Spleen (tissue), 11 donors: ENCODE measurements around the gene LETMD1. TPM values are rescaled to one million over a fixed set of nuclear protein-coding genes. Genes with fewer than 3 reads are reported as not detected.

ENCODE experiments used
- DNase-seq: peaks from one replicate; pipeline ENCODE4 v3.0.0-alpha.2; 2020
- H3K27ac ChIP-seq, 8 donors: fragments of 200-600 bp; sonication (generic) in 7 of 8; 1 replicate in 4 of 8; 2 replicates in 4 of 8; pipeline versions ENCODE4 v1.5.0 to v1.8.0; 2016 to 2021; ENCODE audit warnings: inconsistent platforms in 4 of 8, mild to moderate bottlenecking in 4 of 8, moderate library complexity in 1 of 8
- H3K27me3 ChIP-seq, 7 donors: fragments of 200-600 bp; sonication (generic) in 6 of 7; replicated peaks in 1 of 7; 1 replicate in 4 of 7; 2 replicates in 3 of 7; pipeline versions ENCODE4 v1.5.0 to v1.8.0; 2016 to 2021; ENCODE audit warnings: inconsistent platforms in 3 of 7, mild to moderate bottlenecking in 1 of 7
- H3K36me3 ChIP-seq, 6 donors: fragments of 200-600 bp; sonication (generic) in 5 of 6; 1 replicate in 4 of 6; 2 replicates in 2 of 6; pipeline versions ENCODE4 v1.5.0 to v1.8.0; 2016 to 2021; ENCODE audit warnings: inconsistent platforms in 2 of 6
- H3K4me1 ChIP-seq, 6 donors: fragments of 200-600 bp; sonication (generic) in 5 of 6; 1 replicate in 3 of 6; 2 replicates in 3 of 6; pipeline versions ENCODE4 v1.5.0 to v1.8.0; 2016 to 2021; ENCODE audit warnings: inconsistent platforms in 3 of 6
- H3K4me3 ChIP-seq, 8 donors: fragments of 200-600 bp; sonication (generic) in 7 of 8; 1 replicate in 4 of 8; 2 replicates in 4 of 8; pipeline versions ENCODE4 v1.5.0 to v1.8.0; 2016 to 2021; ENCODE audit warnings: inconsistent platforms in 4 of 8, mild to moderate bottlenecking in 4 of 8, moderate library complexity in 2 of 8
- H3K9me3 ChIP-seq, 8 donors: fragments of 200-600 bp; sonication (generic) in 7 of 8; 1 replicate in 4 of 8; 2 replicates in 4 of 8; pipeline versions ENCODE4 v1.5.0 to v1.8.0; 2016 to 2021; ENCODE audit warnings: inconsistent platforms in 4 of 8
- CTCF ChIP-seq, 11 experiments: fragments of 200-600 bp in 7 of 11; fragments of 450-650 bp in 4 of 11; sonication (generic) in 4 of 11; IDR thresholded peaks in 8 of 11; conservative IDR thresholded peaks in 3 of 11; 1 replicate in 7 of 11; 2 replicates in 4 of 11; pipeline versions ENCODE4 v1.4.0 to v1.8.0; 2016 to 2021; ENCODE audit warnings: antibody characterized with exemption in 11 of 11, inconsistent platforms in 4 of 11, mild to moderate bottlenecking in 1 of 11
- POLR2A ChIP-seq, 3 donors: fragments of 450-650 bp; IDR thresholded peaks; one replicate each; pipeline ENCODE4 v1.5.1; 2017; ENCODE audit warnings: antibody characterized with exemption in 3 of 3, mild to moderate bottlenecking in 1 of 3
- POLR2AphosphoS5 ChIP-seq, 3 donors: sonication (generic); formaldehyde crosslinking; IDR thresholded peaks; one replicate each; pipeline ENCODE4 v1.5.1; 2017; ENCODE audit warnings: antibody characterized with exemption in 3 of 3
- WGBS, 5 donors: extraction: QIAGEN DNeasy Blood & Tissue Kit in 3 of 5; methylation state at CpG; one replicate each; pipeline versions ENCODE4 v1.1.5 to v1.1.7; 2013 to 2018; 5-methylcytosine and 5-hydroxymethylcytosine counted together
- intact Hi-C: fragments of 100-400 bp; cut with DNase I; formaldehyde crosslinking; loops from one replicate; pipeline ENCODE4 v1.15.0; 2023; ENCODE audit warnings: low total_unique reads
- polyA plus RNA-seq, 3 donors: library from polyadenylated mRNA; stranded (reverse); fragments of 200-250 nt; gene quantifications; one replicate each; pipeline ENCODE4 v1.2.1, GENCODE V29; 2013
- total RNA-seq, 7 donors: library from RNA; depleted of rRNA in 3 of 7; stranded (reverse); fragments of >200 nt in 3 of 7; fragmentation: NEBNext Ultra II Directional in 4 of 7; extraction: Animal tissue kit (Norgen Biotek cat#: 25700) in 4 of 7; gene quantifications; one replicate each; pipeline versions ENCODE4 v1.1.0 to v1.2.1, GENCODE V29; 2016 to 2021
- donor health status: healthy with polysubstance abuse.
- donor health status: DM: no; HTN: no; CAD: no; lungs with moderate emphysema.
- donor health status: DM: no; HTN: no; CAD: no.
- donor health status: Bipolar disorder and iron deficiency.
- donor health status: healthy.
- donor health status: DM: no; HTN: no; CAD: no.
- donor health status: DM: yes; HTN: yes; CAD: no.

The LETMD1 gene
- total and polyA plus RNA-seq, 10 donors: 51.4 to 85.2 (median 60.0) TPM

- Histone ChIP-seq H3K36me3 (no peaks in the 10 kb centered on the region), H3K27ac (no peak overlapping the region), H3K4me3 (no peak overlapping the region), H3K4me1 (peaks cover 18 to 38% (median 25%) of the 10 kb centered on the region in 6 donors), H3K9me3 (no peaks in the 10 kb centered on the region), H3K27me3 (peaks cover 0 to 6% (median 0%) of the 10 kb centered on the region in 7 donors)
- 69 to 82% (median 80%) methylated on average over 5 of the region's 5 CpGs for WGBS, 5 donors
- DNase-seq: no peak
- intact Hi-C loops: no loop called here
- TF ChIP-seq CTCF (IDR thresholded peaks at IDR 0.05 in 8 of 11, conservative IDR thresholded peaks at IDR 0.05 in 3 of 11) (no peak), POLR2A (IDR thresholded peaks at IDR 0.05) (no peak), POLR2AphosphoS5 (IDR thresholded peaks at IDR 0.05) (no peak)
Measured at GRCh38 chr12:51028813-51029150, 19.3 kb upstream of the LETMD1 start.

- no peaks in the 10 kb centered on the region for H3K9me3 ChIP-seq
- peaks cover 0 to 5% (median 0%) of the 10 kb centered on the region in 6 donors for H3K4me1 ChIP-seq
- no peaks in the 10 kb centered on the region for H3K36me3 ChIP-seq
- 83 to 94% (median 89%) methylated on average over 2 of the region's 2 CpGs for WGBS, 5 donors
- TF ChIP-seq POLR2AphosphoS5 (IDR thresholded peaks at IDR 0.05): no peak
- TF ChIP-seq POLR2A (IDR thresholded peaks at IDR 0.05): no peak
- TF ChIP-seq CTCF (IDR thresholded peaks at IDR 0.05 in 8 of 11, conservative IDR thresholded peaks at IDR 0.05 in 3 of 11): no peak
- no peak for DNase-seq
- no peak overlapping the region for H3K27ac ChIP-seq
- no peak overlapping the region for H3K4me3 ChIP-seq
- intact Hi-C loops: no loop called here
- peaks cover 0 to 6% (median 0%) of the 10 kb centered on the region in 7 donors for H3K27me3 ChIP-seq
Measured at GRCh38 chr12:51033048-51033447, 15.1 kb upstream of the LETMD1 start.

GRCh38 chr12:51033457-51034089 is 14.6 kb upstream of the LETMD1 start:
- no peak overlapping the region for H3K27ac ChIP-seq
- H3K9me3 ChIP-seq: no peaks in the 10 kb centered on the region
- peaks cover 0 to 3% (median 0%) of the 10 kb centered on the region in 7 donors for H3K27me3 ChIP-seq
- TF ChIP-seq CTCF (IDR thresholded peaks at IDR 0.05 in 8 of 11, conservative IDR thresholded peaks at IDR 0.05 in 3 of 11) (no peak), POLR2AphosphoS5 (IDR thresholded peaks at IDR 0.05) (no peak), POLR2A (IDR thresholded peaks at IDR 0.05) (no peak)
- WGBS, 5 donors: 89 to 97% (median 95%) methylated on average over 4 of the region's 4 CpGs
- intact Hi-C loops: no loop called here
- H3K4me3 ChIP-seq: no peak overlapping the region
- DNase-seq: no peak
- no peaks in the 10 kb centered on the region for H3K36me3 ChIP-seq
- H3K4me1 ChIP-seq: no peaks in the 10 kb centered on the region

- WGBS, 5 donors: 73 to 88% (median 80%) methylated on average over 3 of the region's 3 CpGs
- no peaks in the 10 kb centered on the region for H3K36me3 ChIP-seq
- TF ChIP-seq POLR2AphosphoS5 (IDR thresholded peaks at IDR 0.05) (no peak), CTCF (IDR thresholded peaks at IDR 0.05 in 8 of 11, conservative IDR thresholded peaks at IDR 0.05 in 3 of 11) (no peak), POLR2A (IDR thresholded peaks at IDR 0.05) (no peak)
- no peaks in the 10 kb centered on the region for H3K27me3 ChIP-seq
- H3K4me1 ChIP-seq: no peaks in the 10 kb centered on the region
- intact Hi-C loops: no loop called here
- H3K4me3 ChIP-seq: no peak overlapping the region
- H3K27ac ChIP-seq: no peak overlapping the region
- H3K9me3 ChIP-seq: no peaks in the 10 kb centered on the region
- DNase-seq: no peak
Measured at GRCh38 chr12:51036279-51036678, 11.8 kb upstream of the LETMD1 start.
